H1 (cell line): Measurements from ENCODE around the gene TTF1. TPM values are rescaled to one million over a fixed set of nuclear protein-coding genes. Genes with fewer than 3 reads are reported as not detected.

ENCODE experiments used
- CHD1 ChIP-seq: IDR thresholded peaks from 2 replicates; pipeline ENCODE4 v1.6.1; 2012; ENCODE audit warnings: low read depth, low read length, improper control_type of control experiment
- JUND ChIP-seq: IDR thresholded peaks from 2 replicates; pipeline ENCODE4 v1.6.1; 2011; ENCODE audit warnings: mild to moderate bottlenecking, improper control_type of control experiment, low read length
- POLR2A ChIP-seq, 2 experiments: IDR thresholded peaks; 1 replicate in 1 of 2; 2 replicates in 1 of 2; pipeline ENCODE4 v1.6.1; 2011; ENCODE audit warnings: low read depth in 2 of 2, low read length in 2 of 2, mild to moderate bottlenecking in 2 of 2; ENCODE audit errors: control extremely low read depth in 1 of 2
- SIN3A ChIP-seq, 2 experiments: IDR thresholded peaks in 1 of 2; conservative IDR thresholded peaks in 1 of 2; 2 replicates each; pipeline ENCODE4 v1.6.1; 2011 to 2012; ENCODE audit warnings: low read length in 2 of 2, improper control_type of control experiment in 1 of 2, low read depth in 1 of 2, mild to moderate bottlenecking in 1 of 2
- SIX5 ChIP-seq: IDR thresholded peaks from 2 replicates; pipeline ENCODE4 v1.6.1; 2011; ENCODE audit warnings: mild to moderate bottlenecking, low read depth, low read length
- polyA plus RNA-seq, 7 experiments: library from polyadenylated mRNA; depleted of rRNA in 3 of 7; stranded (reverse) in 5 of 7; unstranded in 2 of 7; fragments of >200 nt in 5 of 7; fragments of 200-250 nt in 2 of 7; gene quantifications; 1 replicate in 5 of 7; 2 replicates in 1 of 7; 4 replicates in 1 of 7; pipeline versions ENCODE4 v1.2.1 to v1.2.3, GENCODE V29; 2011 to 2013; ENCODE audit warnings: missing spikeins in 2 of 7, mixed read lengths in 2 of 7
- total RNA-seq: library from RNA; stranded (reverse); fragmentation: NEBNext Ultra II Directional; extraction: Animal tissue kit (Norgen Biotek cat#: 25700); gene quantifications from 2 replicates; pipeline ENCODE4 v1.2.1, GENCODE V29; 2021
- TF ChIP-seq, protein P1 (sequence below), 3 experiments: IDR thresholded peaks; 1 replicate in 2 of 3; 2 replicates in 1 of 3; pipeline versions ENCODE4 v1.5.1 to v1.6.1; 2011; ENCODE audit warnings: low read length in 3 of 3, mild to moderate bottlenecking in 3 of 3, inconsistent platforms in 2 of 3, low read depth in 1 of 3, moderate library complexity in 1 of 3; ENCODE audit not compliant: insufficient read depth in 1 of 3; ENCODE audit errors: control extremely low read depth in 1 of 3

TTF1 gene
- total and polyA plus RNA-seq, 2 of the 8 experiments (the other 6 are each of a cell fraction or from before 2014, with no cell fraction given), result 7.8 to 22.2 TPM

DNA sequence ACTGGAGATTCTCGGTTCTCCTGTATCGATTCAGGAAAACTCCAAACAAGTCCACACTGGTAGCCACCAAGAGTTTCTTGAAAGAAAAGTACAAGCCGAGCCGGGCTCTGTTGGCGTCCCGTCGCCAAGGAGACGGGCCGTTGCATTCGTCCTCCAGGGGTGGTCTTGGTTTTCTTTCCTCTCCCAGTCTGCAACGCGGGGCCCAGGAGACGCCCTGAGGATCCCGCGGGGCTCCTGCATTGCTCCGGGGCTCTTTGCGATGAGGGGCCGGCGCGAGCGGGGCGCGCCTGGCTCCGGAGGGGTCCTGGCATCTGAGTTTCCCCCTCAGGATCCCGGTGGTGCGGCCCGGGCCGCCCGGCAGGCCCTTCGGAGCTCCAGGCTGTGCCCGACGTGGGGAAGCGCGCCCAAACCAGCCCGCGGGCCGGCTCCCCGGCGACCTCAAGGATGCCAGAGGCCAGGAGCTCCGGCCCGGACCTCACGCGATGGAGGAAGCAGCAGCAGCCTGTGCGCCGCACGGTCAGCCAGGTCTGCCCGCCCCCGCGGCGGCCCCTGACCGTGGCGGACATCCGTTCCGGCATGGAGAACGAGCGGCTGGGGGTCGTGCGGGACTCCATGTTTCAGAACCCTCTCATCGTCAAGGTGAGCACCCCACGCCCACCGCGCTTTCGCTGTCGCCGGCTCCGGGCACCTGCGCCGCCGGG is 3.3 kb upstream of the TTF1 start, which contains the start of gene CFAP77 (continued):
- TF ChIP-seq SIN3A (conservative IDR thresholded peaks at IDR 0.05 in 1 of 2, IDR thresholded peaks at IDR 0.05 in 1 of 2; ENCODE audit: low read depth in 1 of 2, low read length in 2 of 2) (peak; percentile 35 to 89; a peak in 2 of 4 replicates), JUND (peak; percentile 97), SIX5 (peak; percentile 37; the same call in 1 of the 2 replicates), CHD1 (peak; percentile 97), POLR2A (IDR thresholded peaks at IDR 0.05; ENCODE audit: control extremely low read depth in 1 of 2, low read depth in 2 of 2, low read length in 2 of 2) (no peak)
- TF ChIP-seq, protein P1, sequence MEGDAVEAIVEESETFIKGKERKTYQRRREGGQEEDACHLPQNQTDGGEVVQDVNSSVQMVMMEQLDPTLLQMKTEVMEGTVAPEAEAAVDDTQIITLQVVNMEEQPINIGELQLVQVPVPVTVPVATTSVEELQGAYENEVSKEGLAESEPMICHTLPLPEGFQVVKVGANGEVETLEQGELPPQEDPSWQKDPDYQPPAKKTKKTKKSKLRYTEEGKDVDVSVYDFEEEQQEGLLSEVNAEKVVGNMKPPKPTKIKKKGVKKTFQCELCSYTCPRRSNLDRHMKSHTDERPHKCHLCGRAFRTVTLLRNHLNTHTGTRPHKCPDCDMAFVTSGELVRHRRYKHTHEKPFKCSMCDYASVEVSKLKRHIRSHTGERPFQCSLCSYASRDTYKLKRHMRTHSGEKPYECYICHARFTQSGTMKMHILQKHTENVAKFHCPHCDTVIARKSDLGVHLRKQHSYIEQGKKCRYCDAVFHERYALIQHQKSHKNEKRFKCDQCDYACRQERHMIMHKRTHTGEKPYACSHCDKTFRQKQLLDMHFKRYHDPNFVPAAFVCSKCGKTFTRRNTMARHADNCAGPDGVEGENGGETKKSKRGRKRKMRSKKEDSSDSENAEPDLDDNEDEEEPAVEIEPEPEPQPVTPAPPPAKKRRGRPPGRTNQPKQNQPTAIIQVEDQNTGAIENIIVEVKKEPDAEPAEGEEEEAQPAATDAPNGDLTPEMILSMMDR (IDR thresholded peaks at IDR 0.05; ENCODE audit: control extremely low read depth in 1 of 3, insufficient read depth in 1 of 3, low read depth in 1 of 3, low read length in 3 of 3), result no peak
